ENCODE results near the gene GRAMD1A. TPM values are rescaled to one million over a fixed set of nuclear protein-coding genes. Genes with fewer than 3 reads are reported as not detected.
A peak's percentile ranks its signal among the peaks of the same experiment; 100 is the strongest.

GRAMD1A gene
- total RNA-seq, 1 experiment from 2014 or later, result 75.4 TPM

- H2AFZ ChIP-seq (ENCODE audit: low read depth, low read length, poor library complexity, severe bottlenecking), result no peak overlapping the region
- H3K36me3 ChIP-seq (ENCODE audit: control insufficient read depth in 1 of 2, insufficient read depth in 2 of 2, low read length in 2 of 2), result peaks cover 0 to 20% of the 10 kb centered on the region in 2 experiments; a peak in 2 of 4 replicates
- POLR2A ChIA-PET, result no interaction called here
- peaks cover 18 to 21% of the 10 kb centered on the region in 2 experiments; a peak in 2 of 4 replicates for H3K9me3 ChIP-seq (ENCODE audit: control insufficient read depth in 1 of 2, insufficient read depth in 1 of 2, low read depth in 1 of 2, low read length in 2 of 2)
- TF ChIP-seq ATF3 (IDR thresholded peaks at IDR 0.05) (no peak), EGR1 (IDR thresholded peaks at IDR 0.05; ENCODE audit: low read depth) (no peak), SRF (IDR thresholded peaks at IDR 0.05; ENCODE audit: low read depth) (no peak), ELF1 (IDR thresholded peaks at IDR 0.05; ENCODE audit: borderline replicate concordance, low read depth) (no peak), REST (IDR thresholded peaks at IDR 0.05; ENCODE audit: low read depth) (no peak), ZNF274 (IDR thresholded peaks at IDR 0.05; ENCODE audit: low read depth, low read length) (no peak), FOSL1 (IDR thresholded peaks at IDR 0.05; ENCODE audit: low read depth) (no peak), SP1 (IDR thresholded peaks at IDR 0.05; ENCODE audit: low read depth) (no peak), CTCF (IDR thresholded peaks at IDR 0.05 in 2 of 3, conservative IDR thresholded peaks at IDR 0.05 in 1 of 3; ENCODE audit: borderline replicate concordance in 1 of 3, insufficient read depth in 1 of 3, low read depth in 2 of 3, low read length in 2 of 3) (no peak), POLR2A (IDR thresholded peaks at IDR 0.05; ENCODE audit: borderline replicate concordance, extremely low read depth, insufficient read depth, insufficient read length) (no peak), EZH2 (IDR thresholded peaks at IDR 0.05) (no peak), CBX3 (IDR thresholded peaks at IDR 0.05; ENCODE audit: low read depth) (no peak), MAX (IDR thresholded peaks at IDR 0.05) (no peak), ZBTB33 (IDR thresholded peaks at IDR 0.05; ENCODE audit: extremely low read depth, insufficient replicate concordance, low read length) (no peak), TCF7L2 (IDR thresholded peaks at IDR 0.05; ENCODE audit: borderline replicate concordance, extremely low read depth, insufficient read depth, insufficient read length) (no peak), CEBPB (IDR thresholded peaks at IDR 0.05; ENCODE audit: low read depth) (no peak)
- H3K4me2 ChIP-seq (ENCODE audit: low read length), result peak overlapping the region; percentile 89
- BruUV-seq (replicated peaks), result TSS peak; percentile 32
- H4K20me1 ChIP-seq (ENCODE audit: insufficient read depth), result no peaks in the 10 kb centered on the region
- DNase-seq (ENCODE audit: low read depth, low spot score) (no peak), ATAC-seq (no peak)
- H3K4me3 ChIP-seq (replicated peaks in 1 of 2; ENCODE audit: low read depth in 1 of 2, low read length in 2 of 2), result peak overlapping the region; percentile 68 to 85
- no peaks in the 10 kb centered on the region for H3K9me2 ChIP-seq (ENCODE audit: insufficient read depth)
- peak overlapping the region; percentile 57; the same call in 1 of the 2 replicates for H3K27ac ChIP-seq (ENCODE audit: low read depth, low read length)
- intact Hi-C loops (cut with micrococcal nuclease), result no loop called here
- RAD21 ChIA-PET (ENCODE audit: low non-redundant PET in 1 of 2, low total read pairs in 2 of 2, uncharacterized antibody in 2 of 2, unreplicated experiment in 2 of 2), result no interaction called here
- peak overlapping the region; percentile 68 for H3K9ac ChIP-seq (ENCODE audit: low read length)
- no peaks in the 10 kb centered on the region for H3K27me3 ChIP-seq (ENCODE audit: insufficient read depth, low read length)
- CTCF ChIA-PET, result no interaction called here
- H3K79me2 ChIP-seq (ENCODE audit: insufficient read depth, low read length), result no peaks in the 10 kb centered on the region
- H3K4me1 ChIP-seq (ENCODE audit: control insufficient read depth in 1 of 2, insufficient read depth in 2 of 2, low read length in 2 of 2), result peaks cover 4 to 14% of the 10 kb centered on the region in 2 experiments; a peak in 3 of 4 replicates
Measured at GRCh38 chr19:34962687-34963572, 37.2 kb upstream of the GRAMD1A start.
